Measurements from ENCODE around the gene GMPS.
"Not testable (repeated sequence)": the region's sequence is repeated elsewhere in the genome, so short reads cannot be mapped to it uniquely, and the experiment has no call there.

GMPS gene

GRCh38 chr3:155880286-155880685, 9.8 kb downstream of the GMPS start:
- no peaks in the 10 kb centered on the region for H3K36me3 ChIP-seq (ENCODE audit: control insufficient read depth, low read depth, low read length)
- H3K27ac ChIP-seq (ENCODE audit: low read length) = no peak overlapping the region
- no peak overlapping the region for H3K4me3 ChIP-seq (ENCODE audit: low read length)
- no peak overlapping the region for H3K9ac ChIP-seq (ENCODE audit: low read length)
- peaks cover 7% of the 10 kb centered on the region for H3K4me1 ChIP-seq (ENCODE audit: control insufficient read depth, low read depth, low read length)
- no peaks in the 10 kb centered on the region for H3K27me3 ChIP-seq (ENCODE audit: control insufficient read depth, insufficient read depth, low read length)
- no peaks in the 10 kb centered on the region for H3K9me3 ChIP-seq (ENCODE audit: control insufficient read depth, low read depth, low read length)

GRCh38 chr3:155884292-155884691, 13.8 kb downstream of the GMPS start:
- Histone ChIP-seq H3K27ac (ENCODE audit: low read length) (no peak overlapping the region), H3K36me3 (ENCODE audit: control insufficient read depth, low read depth, low read length) (no peaks in the 10 kb centered on the region), H3K4me1 (ENCODE audit: control insufficient read depth, low read depth, low read length) (no peaks in the 10 kb centered on the region), H3K27me3 (ENCODE audit: control insufficient read depth, insufficient read depth, low read length) (no peaks in the 10 kb centered on the region), H3K4me3 (ENCODE audit: low read length) (no peak overlapping the region), H3K9ac (ENCODE audit: low read length) (no peak overlapping the region), H3K9me3 (ENCODE audit: control insufficient read depth, low read depth, low read length) (no peaks in the 10 kb centered on the region)

- Histone ChIP-seq H3K36me3 (ENCODE audit: control insufficient read depth, low read depth, low read length) (no peaks in the 10 kb centered on the region), H3K27ac (ENCODE audit: low read length) (no peak overlapping the region), H3K4me3 (ENCODE audit: low read length) (no peak overlapping the region), H3K4me1 (ENCODE audit: control insufficient read depth, low read depth, low read length) (no peaks in the 10 kb centered on the region), H3K27me3 (ENCODE audit: control insufficient read depth, insufficient read depth, low read length) (no peaks in the 10 kb centered on the region), H3K9me3 (ENCODE audit: control insufficient read depth, low read depth, low read length) (no peaks in the 10 kb centered on the region), H3K9ac (ENCODE audit: low read length) (no peak overlapping the region)
These were observed 14.8 kb downstream of the GMPS start for GRCh38 chr3:155885292-155885691.

- H3K27ac ChIP-seq (ENCODE audit: low read length); H3K4me1 ChIP-seq (ENCODE audit: control insufficient read depth, low read depth, low read length); H3K9me3 ChIP-seq (ENCODE audit: control insufficient read depth, low read depth, low read length); H3K9ac ChIP-seq (ENCODE audit: low read length); H3K36me3 ChIP-seq (ENCODE audit: control insufficient read depth, low read depth, low read length); H3K4me3 ChIP-seq (ENCODE audit: low read length); H3K27me3 ChIP-seq (ENCODE audit: control insufficient read depth, insufficient read depth, low read length): not testable (repeated sequence)
These were observed 15.9 kb downstream of the GMPS start for GRCh38 chr3:155886348-155886747.

GRCh38 chr3:155886915-155887314, 16.5 kb downstream of the GMPS start:
- H3K27ac ChIP-seq (ENCODE audit: low read length) = no peak overlapping the region
- H3K27me3 ChIP-seq (ENCODE audit: control insufficient read depth, insufficient read depth, low read length) = no peaks in the 10 kb centered on the region
- H3K9ac ChIP-seq (ENCODE audit: low read length) = no peak overlapping the region
- no peak overlapping the region for H3K4me3 ChIP-seq (ENCODE audit: low read length)
- H3K9me3 ChIP-seq (ENCODE audit: control insufficient read depth, low read depth, low read length) = no peaks in the 10 kb centered on the region
- H3K36me3 ChIP-seq (ENCODE audit: control insufficient read depth, low read depth, low read length) = no peaks in the 10 kb centered on the region
- no peaks in the 10 kb centered on the region for H3K4me1 ChIP-seq (ENCODE audit: control insufficient read depth, low read depth, low read length)

GRCh38 chr3:155889212-155889611, 18.8 kb downstream of the GMPS start:
- H3K9ac ChIP-seq (ENCODE audit: low read length) = no peak overlapping the region
- H3K4me1 ChIP-seq (ENCODE audit: control insufficient read depth, low read depth, low read length) = no peaks in the 10 kb centered on the region
- peaks cover 4% of the 10 kb centered on the region for H3K36me3 ChIP-seq (ENCODE audit: control insufficient read depth, low read depth, low read length)
- H3K9me3 ChIP-seq (ENCODE audit: control insufficient read depth, low read depth, low read length) = no peaks in the 10 kb centered on the region
- H3K27ac ChIP-seq (ENCODE audit: low read length) = no peak overlapping the region
- H3K4me3 ChIP-seq (ENCODE audit: low read length) = no peak overlapping the region
- H3K27me3 ChIP-seq (ENCODE audit: control insufficient read depth, insufficient read depth, low read length) = no peaks in the 10 kb centered on the region

GRCh38 chr3:155889952-155890351, 19.5 kb downstream of the GMPS start:
- no peaks in the 10 kb centered on the region for H3K27me3 ChIP-seq (ENCODE audit: control insufficient read depth, insufficient read depth, low read length)
- no peaks in the 10 kb centered on the region for H3K4me1 ChIP-seq (ENCODE audit: control insufficient read depth, low read depth, low read length)
- H3K4me3 ChIP-seq (ENCODE audit: low read length) = no peak overlapping the region
- no peak overlapping the region for H3K27ac ChIP-seq (ENCODE audit: low read length)
- H3K9me3 ChIP-seq (ENCODE audit: control insufficient read depth, low read depth, low read length) = no peaks in the 10 kb centered on the region
- peaks cover 10% of the 10 kb centered on the region for H3K36me3 ChIP-seq (ENCODE audit: control insufficient read depth, low read depth, low read length)
- no peak overlapping the region for H3K9ac ChIP-seq (ENCODE audit: low read length)

GRCh38 chr3:155890671-155891190, 20.3 kb downstream of the GMPS start:
- peaks cover 14% of the 10 kb centered on the region for H3K36me3 ChIP-seq (ENCODE audit: control insufficient read depth, low read depth, low read length)
- H3K27ac ChIP-seq (ENCODE audit: low read length) = no peak overlapping the region
- H3K9me3 ChIP-seq (ENCODE audit: control insufficient read depth, low read depth, low read length) = no peaks in the 10 kb centered on the region
- no peaks in the 10 kb centered on the region for H3K4me1 ChIP-seq (ENCODE audit: control insufficient read depth, low read depth, low read length)
- H3K9ac ChIP-seq (ENCODE audit: low read length) = no peak overlapping the region
- H3K4me3 ChIP-seq (ENCODE audit: low read length) = no peak overlapping the region
- no peaks in the 10 kb centered on the region for H3K27me3 ChIP-seq (ENCODE audit: control insufficient read depth, insufficient read depth, low read length)

GRCh38 chr3:155891321-155891720, 20.9 kb downstream of the GMPS start:
- H3K9ac ChIP-seq (ENCODE audit: low read length) = no peak overlapping the region
- H3K27me3 ChIP-seq (ENCODE audit: control insufficient read depth, insufficient read depth, low read length) = no peaks in the 10 kb centered on the region
- no peak overlapping the region for H3K4me3 ChIP-seq (ENCODE audit: low read length)
- H3K4me1 ChIP-seq (ENCODE audit: control insufficient read depth, low read depth, low read length) = no peaks in the 10 kb centered on the region
- H3K27ac ChIP-seq (ENCODE audit: low read length) = no peak overlapping the region
- peaks cover 14% of the 10 kb centered on the region for H3K36me3 ChIP-seq (ENCODE audit: control insufficient read depth, low read depth, low read length)
- no peaks in the 10 kb centered on the region for H3K9me3 ChIP-seq (ENCODE audit: control insufficient read depth, low read depth, low read length)

- Histone ChIP-seq H3K4me1 (ENCODE audit: control insufficient read depth, low read depth, low read length) (no peaks in the 10 kb centered on the region), H3K4me3 (ENCODE audit: low read length) (no peak overlapping the region), H3K27ac (ENCODE audit: low read length) (no peak overlapping the region), H3K36me3 (ENCODE audit: control insufficient read depth, low read depth, low read length) (peaks cover 41% of the 10 kb centered on the region), H3K9me3 (ENCODE audit: control insufficient read depth, low read depth, low read length) (no peaks in the 10 kb centered on the region), H3K9ac (ENCODE audit: low read length) (no peak overlapping the region), H3K27me3 (ENCODE audit: control insufficient read depth, insufficient read depth, low read length) (no peaks in the 10 kb centered on the region)
These were observed 25.0 kb downstream of the GMPS start for GRCh38 chr3:155895379-155895900.

- Histone ChIP-seq H3K9ac (ENCODE audit: low read length) (no peak overlapping the region), H3K27ac (ENCODE audit: low read length) (no peak overlapping the region), H3K36me3 (ENCODE audit: control insufficient read depth, low read depth, low read length) (peaks cover 79% of the 10 kb centered on the region), H3K4me1 (ENCODE audit: control insufficient read depth, low read depth, low read length) (no peaks in the 10 kb centered on the region), H3K4me3 (ENCODE audit: low read length) (no peak overlapping the region), H3K27me3 (ENCODE audit: control insufficient read depth, insufficient read depth, low read length) (no peaks in the 10 kb centered on the region), H3K9me3 (ENCODE audit: control insufficient read depth, low read depth, low read length) (no peaks in the 10 kb centered on the region)
These were observed 36.5 kb downstream of the GMPS start for GRCh38 chr3:155906900-155907299.

- H3K9me3 ChIP-seq (ENCODE audit: control insufficient read depth, low read depth, low read length) = no peaks in the 10 kb centered on the region
- no peaks in the 10 kb centered on the region for H3K4me1 ChIP-seq (ENCODE audit: control insufficient read depth, low read depth, low read length)
- peaks cover 73% of the 10 kb centered on the region for H3K36me3 ChIP-seq (ENCODE audit: control insufficient read depth, low read depth, low read length)
- H3K27ac ChIP-seq (ENCODE audit: low read length) = no peak overlapping the region
- H3K9ac ChIP-seq (ENCODE audit: low read length) = no peak overlapping the region
- H3K27me3 ChIP-seq (ENCODE audit: control insufficient read depth, insufficient read depth, low read length) = no peaks in the 10 kb centered on the region
- H3K4me3 ChIP-seq (ENCODE audit: low read length) = no peak overlapping the region
These were observed 37.6 kb downstream of the GMPS start for GRCh38 chr3:155908086-155908485.
